Measurements from ENCODE around the gene HHEX.

HHEX gene

GRCh38 chr10:92692697-92693533, 3.2 kb downstream of the HHEX start:
- no peak for FAIRE-seq
- no peak for DNase-seq (ENCODE audit: low spot score)

- FAIRE-seq, result no peak
- DNase-seq (ENCODE audit: low spot score), result no peak
Observed at GRCh38 chr10:92693534-92693893, 3.8 kb downstream of the HHEX start.

GRCh38 chr10:92695679-92696605, 6.2 kb downstream of the HHEX start:
- DNase-seq (ENCODE audit: low spot score) (no peak), FAIRE-seq (no peak)

GRCh38 chr10:92696606-92697383, 7.0 kb downstream of the HHEX start:
- DNase-seq (ENCODE audit: low spot score), result no peak

GRCh38 chr10:92697663-92698511, 8.1 kb downstream of the HHEX start:
- no peak for DNase-seq (ENCODE audit: low spot score)
- FAIRE-seq, result peak; percentile 32

More at GRCh38 chr10:92696606-92697383, 7.0 kb downstream of the HHEX start:
- no peak for FAIRE-seq

- DNase-seq (ENCODE audit: low spot score), result no peak
- no peak for FAIRE-seq
Observed at GRCh38 chr10:92699193-92699517, 9.4 kb downstream of the HHEX start.

- DNase-seq (ENCODE audit: low spot score), result no peak
- no peak for FAIRE-seq
Observed at GRCh38 chr10:92699518-92700381, 10.0 kb downstream of the HHEX start.

GRCh38 chr10:92702301-92702916, 12.7 kb downstream of the HHEX start:
- FAIRE-seq (no peak), DNase-seq (ENCODE audit: low spot score) (no peak)

- no peak for FAIRE-seq
- DNase-seq (ENCODE audit: low spot score), result no peak
Observed at GRCh38 chr10:92712016-92712889, 22.5 kb downstream of the HHEX start.

GRCh38 chr10:92714152-92714845, 24.5 kb downstream of the HHEX start:
- DNase-seq (ENCODE audit: low spot score), result no peak
- no peak for FAIRE-seq

- no peak for DNase-seq (ENCODE audit: low spot score)
- FAIRE-seq, result no peak
Observed at GRCh38 chr10:92714872-92715271, 25.1 kb downstream of the HHEX start.

GRCh38 chr10:92719991-92720830, 30.5 kb downstream of the HHEX start:
- no peak for DNase-seq (ENCODE audit: low spot score)
- FAIRE-seq, result no peak

- FAIRE-seq, result no peak
- DNase-seq (ENCODE audit: low spot score), result no peak
Observed at GRCh38 chr10:92720831-92721165, 31.0 kb downstream of the HHEX start.

GRCh38 chr10:92722349-92722748, 32.6 kb downstream of the HHEX start:
- FAIRE-seq, result no peak
- DNase-seq (ENCODE audit: low spot score), result no peak

- no peak for DNase-seq (ENCODE audit: low spot score)
- FAIRE-seq, result no peak
Observed at GRCh38 chr10:92727141-92727540, 37.4 kb downstream of the HHEX start.

GRCh38 chr10:92727550-92727949, 37.8 kb downstream of the HHEX start:
- DNase-seq (ENCODE audit: low spot score), result no peak
- FAIRE-seq, result no peak

- FAIRE-seq (no peak), DNase-seq (ENCODE audit: low spot score) (no peak)
Observed at GRCh38 chr10:92729886-92730285, 40.1 kb downstream of the HHEX start.

All from RCC 7860 (cell line).